Stimulated activated CD8-positive, alpha-beta memory T cell treated with anti-CD3 and anti-CD28 coated beads, Interleukin-7, amount 100 ng/mL, for 1 hour (primary cell): ENCODE results near the gene SESN1.

Experiments
- DNase-seq, 2 donors: peaks; one replicate each; pipeline ENCODE4 v3.0.0-alpha.2; 2020; ENCODE audit warnings: low read depth in 2 of 2

Gene SESN1

GRCh38 chr6:109029313-109029712 is 65.3 kb downstream of the SESN1 start:
- DNase-seq, result no peak

GRCh38 chr6:109028439-109028838 is 66.2 kb downstream of the SESN1 start:
- no peak for DNase-seq

DNA sequence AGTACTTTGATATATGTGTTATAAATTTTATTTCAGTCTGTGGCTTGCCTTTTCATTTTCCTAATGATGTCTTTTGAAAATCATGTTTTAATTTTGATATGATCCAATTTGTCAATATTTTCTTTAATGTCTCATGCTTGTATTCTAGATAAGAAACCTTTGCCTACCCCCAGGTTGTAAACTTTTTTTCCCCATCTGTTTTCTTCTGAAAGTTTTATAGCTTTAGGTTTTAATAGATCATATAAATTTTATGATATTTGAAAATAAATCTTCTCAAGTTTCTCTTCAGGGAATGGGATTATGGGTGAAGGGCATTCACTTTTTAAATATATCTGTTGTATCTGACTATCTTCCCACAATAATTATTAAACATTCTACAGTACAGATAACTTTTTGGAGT is 66.7 kb downstream of the SESN1 start:
- DNase-seq, result no peak

DNA sequence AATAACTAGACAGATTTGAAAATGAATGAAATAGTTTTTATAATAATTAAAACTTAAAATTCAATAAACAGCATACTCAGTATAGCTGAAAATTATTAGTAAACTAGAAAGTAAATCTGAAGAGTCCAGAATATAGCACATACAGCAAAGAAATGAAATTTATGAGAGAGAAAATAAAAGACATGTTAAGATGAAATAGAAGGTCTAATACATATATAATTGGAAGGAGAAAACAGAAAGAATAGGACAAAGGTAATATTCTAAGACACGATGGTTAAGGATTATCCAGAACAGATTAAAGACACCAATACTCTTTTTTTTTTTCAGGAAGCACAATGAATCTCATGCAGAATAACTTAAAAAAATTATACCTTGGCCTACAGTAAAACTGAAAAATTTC is 69.0 kb downstream of the SESN1 start:
- DNase-seq, result no peak

GRCh38 chr6:109024784-109025183 is 69.9 kb downstream of the SESN1 start:
- DNase-seq, result no peak

DNA sequence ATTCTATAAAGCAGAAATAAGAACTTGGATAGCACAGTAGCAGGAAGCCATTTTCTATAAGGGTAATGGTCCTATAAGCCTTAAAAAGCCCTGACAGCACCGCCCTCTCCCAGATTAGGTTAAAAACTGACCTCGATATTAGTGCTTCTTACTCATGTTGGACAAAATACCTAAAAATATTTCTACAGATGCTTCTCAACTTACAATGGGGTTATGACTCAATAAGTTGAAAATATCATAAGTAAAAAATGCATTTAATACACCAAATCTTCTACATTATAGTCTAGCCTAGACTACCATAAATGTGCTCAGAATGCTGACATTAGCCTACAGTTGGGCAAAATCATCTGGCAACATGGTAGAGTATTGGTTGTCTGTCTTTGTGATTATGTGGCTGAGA is 70.3 kb downstream of the SESN1 start:
- DNase-seq, result no peak

GRCh38 chr6:109023356-109023925 is 71.2 kb downstream of the SESN1 start:
- DNase-seq, result no peak

DNA sequence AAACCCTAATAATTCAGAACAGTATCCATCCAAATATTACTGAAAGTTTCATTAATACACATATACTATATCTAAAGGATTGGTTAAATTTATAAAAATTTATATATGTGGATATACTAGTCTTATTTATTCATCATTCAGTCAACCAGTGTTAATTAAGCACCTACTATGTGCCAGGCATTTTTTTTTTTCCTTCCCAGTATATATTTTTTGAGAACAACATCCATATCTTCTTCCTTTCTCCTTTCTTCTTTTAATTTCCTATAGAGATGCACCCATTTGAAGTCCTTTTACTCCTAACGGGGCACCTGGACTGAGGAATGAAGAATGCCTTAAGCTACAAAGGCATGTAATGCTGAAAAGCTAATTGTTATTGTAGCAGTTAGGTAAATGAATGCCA is 72.8 kb downstream of the SESN1 start:
- DNase-seq, result no peak

- no peak for DNase-seq
These were observed 74.7 kb downstream of the SESN1 start for GRCh38 chr6:109019911-109020310.

DNA sequence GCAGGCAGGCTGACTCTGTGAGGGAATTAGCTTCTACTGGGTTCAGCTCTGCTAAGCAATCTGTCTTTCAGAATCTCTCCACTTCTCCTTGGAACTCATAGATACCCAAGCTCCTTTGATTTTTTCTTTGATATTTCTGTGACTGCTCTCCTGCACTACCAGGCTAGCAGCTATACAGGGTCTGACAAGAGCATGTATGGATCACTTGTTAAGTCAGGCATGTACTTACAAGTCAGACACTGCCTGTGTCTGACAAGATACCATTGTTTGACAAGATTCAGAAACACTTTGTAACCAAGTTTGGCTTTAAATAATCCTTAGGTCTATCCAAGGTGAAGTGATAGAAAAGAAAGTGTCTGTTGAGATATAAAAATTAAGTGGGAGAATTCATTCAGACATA is 79.5 kb downstream of the SESN1 start:
- no peak for DNase-seq

GRCh38 chr6:109014606-109015005 is 80.0 kb downstream of the SESN1 start:
- DNase-seq, result no peak

GRCh38 chr6:109013656-109014305 is 80.9 kb downstream of the SESN1 start:
- no peak for DNase-seq

- no peak for DNase-seq
These were observed 83.9 kb downstream of the SESN1 start for GRCh38 chr6:109010705-109011102.

- DNase-seq, result no peak
These were observed 84.5 kb downstream of the SESN1 start for GRCh38 chr6:109009962-109010704.

DNA sequence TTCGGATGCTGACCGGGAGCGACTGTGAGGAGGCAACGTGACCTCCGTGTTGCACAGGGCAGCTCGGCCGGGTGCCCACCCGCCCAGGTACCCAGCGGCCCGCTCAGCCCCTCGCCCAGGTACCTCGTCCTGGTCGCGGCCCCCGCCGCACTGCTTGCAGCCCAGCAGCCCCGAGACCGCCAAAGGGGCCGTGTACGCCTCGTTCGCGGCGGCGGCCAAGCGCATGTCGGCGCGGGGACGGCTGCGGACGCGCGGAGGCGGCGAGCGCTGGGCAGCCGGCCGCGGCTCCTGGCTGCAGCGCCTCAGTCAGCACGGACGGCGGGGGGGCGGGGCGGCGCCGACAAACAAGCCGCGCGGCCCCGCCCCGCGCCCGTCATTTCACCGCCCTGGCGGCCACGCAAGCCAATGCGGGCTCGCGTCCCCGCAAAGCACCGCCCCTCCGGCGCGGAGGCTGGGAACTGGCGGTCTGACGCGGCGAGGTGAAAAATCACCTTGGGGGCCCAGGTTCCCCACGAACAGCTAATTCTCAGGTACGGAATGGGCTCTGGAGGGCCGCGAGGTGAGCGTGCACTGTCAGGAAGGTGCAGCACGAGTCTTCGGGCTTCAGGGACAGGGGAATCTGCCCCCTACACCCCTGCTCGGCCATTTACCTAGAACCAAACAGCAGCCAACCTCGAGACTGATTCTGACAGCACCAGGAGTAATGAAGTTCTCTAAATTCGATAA is 85.2 kb downstream of the SESN1 start:
- DNase-seq, result peak; percentile 77 to 80

- DNase-seq, result no peak
These were observed 86.0 kb downstream of the SESN1 start for GRCh38 chr6:109008537-109009235.

DNA sequence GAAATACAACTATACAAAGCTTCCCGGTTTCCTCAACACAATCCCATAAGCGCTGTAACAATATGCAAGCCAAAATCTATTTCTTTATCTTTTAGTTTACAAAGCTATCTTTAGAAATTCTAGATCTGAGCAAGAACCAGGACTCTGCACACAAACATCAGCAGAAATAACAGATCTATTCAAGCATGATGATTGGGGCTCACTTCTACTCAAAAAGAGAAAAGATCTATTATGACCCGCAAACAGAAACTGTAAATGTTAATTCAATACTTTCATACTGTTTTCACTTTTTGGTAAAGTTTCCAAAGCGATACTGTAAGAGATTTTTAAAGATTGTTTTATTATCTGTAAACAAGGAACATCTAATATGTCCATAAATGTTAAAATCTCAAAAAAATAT is 86.6 kb downstream of the SESN1 start:
- DNase-seq, result no peak

GRCh38 chr6:109007521-109007920 is 87.1 kb downstream of the SESN1 start:
- no peak for DNase-seq

- no peak for DNase-seq
These were observed 87.8 kb downstream of the SESN1 start for GRCh38 chr6:109006818-109007217.

GRCh38 chr6:109002882-109003281 is 91.8 kb downstream of the SESN1 start:
- no peak for DNase-seq

DNA sequence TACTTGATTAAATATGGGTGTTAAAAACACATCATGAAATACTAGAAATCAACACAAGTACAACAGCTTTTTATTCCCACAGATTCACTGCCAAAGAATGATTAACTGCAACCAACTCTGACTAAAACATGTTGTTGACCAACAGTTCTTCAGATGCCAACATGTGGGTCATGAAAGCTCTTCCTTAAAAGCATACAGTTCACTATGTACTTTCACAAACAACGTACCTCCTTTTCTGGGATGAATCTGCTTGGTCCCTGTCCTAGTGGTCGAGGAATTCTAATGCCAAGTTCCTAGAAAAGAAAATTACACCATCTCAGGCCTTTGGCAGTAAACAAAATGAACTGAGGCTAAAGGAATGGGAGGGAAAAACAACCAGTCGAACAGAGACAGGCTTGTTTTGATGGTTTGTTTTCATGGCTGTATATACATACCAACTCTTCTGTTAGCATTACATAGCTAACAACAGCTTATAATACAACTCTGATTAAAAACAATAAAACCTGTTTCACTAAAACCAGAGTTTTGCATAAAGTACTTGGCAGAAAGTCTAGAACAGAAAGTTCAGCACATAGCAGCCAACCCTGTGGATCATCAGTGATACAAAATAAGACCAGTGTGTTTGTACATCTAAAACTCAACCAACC is 92.5 kb downstream of the SESN1 start:
- DNase-seq, result no peak
